PC-9 (cell line): ENCODE data around the gene IVNS1ABP. TPM values are rescaled to one million over a fixed set of nuclear protein-coding genes. Genes with fewer than 3 reads are reported as not detected.

Source experiments
- BruUV-seq: library from RNA; stranded (reverse); fragments of 400-500 nt; replicated peaks from 2 replicates; lab custom pipeline; 2021; lab: Mats Ljungman, UMichigan
- CTCF ChIA-PET: fragments of 300-600 bp; sonication (Branson Sonifier 250); formaldehyde crosslinking; loops from one replicate; lab custom pipeline; 2022; ENCODE audit warnings: antibody characterized with exemption; lab: Charles Lee
- POLR2A ChIA-PET: fragments of 300-600 bp; sonication (Branson Sonifier 250); formaldehyde crosslinking; loops from one replicate; lab custom pipeline; 2022; ENCODE audit warnings: antibody characterized with exemption; ENCODE audit not compliant: unreplicated experiment; lab: Charles Lee
- DNase-seq, 2 experiments: peaks; one replicate each; pipeline versions ENCODE4 v3.0.0 to v3.0.0-alpha.2; 2015 to 2022; ENCODE audit warnings: mixed read lengths in 1 of 2
- H2AFZ ChIP-seq: fragments of 200-600 bp; sonication (generic); 2 replicates; pipeline ENCODE4 v1.8.1; 2017; ENCODE audit warnings: antibody characterized with exemption
- H3F3A ChIP-seq: fragments of 200-600 bp; sonication (generic); 2 replicates; pipeline ENCODE4 v1.8.1; 2017; ENCODE audit warnings: antibody characterized with exemption, mild to moderate bottlenecking, low read depth; ENCODE audit not compliant: insufficient read depth
- H3K27ac ChIP-seq: fragments of 200-600 bp; sonication (generic); 2 replicates; pipeline ENCODE4 v1.6.1; 2016; ENCODE audit warnings: mixed run types
- H3K27me3 ChIP-seq: fragments of 200-600 bp; sonication (generic); 2 replicates; pipeline ENCODE4 v1.6.1; 2016; ENCODE audit warnings: low read depth, mixed run types; ENCODE audit not compliant: insufficient read depth
- H3K36me3 ChIP-seq: fragments of 200-600 bp; sonication (generic); 2 replicates; pipeline ENCODE4 v1.6.1; 2016; ENCODE audit warnings: low read depth, mixed run types
- H3K4me1 ChIP-seq: fragments of 200-600 bp; sonication (generic); replicated peaks from 2 replicates; pipeline ENCODE4 v1.6.1; 2016; ENCODE audit warnings: mixed run types; ENCODE audit not compliant: insufficient read depth
- H3K4me2 ChIP-seq: fragments of 200-600 bp; sonication (generic); 2 replicates; pipeline ENCODE4 v1.6.1; 2017; ENCODE audit warnings: mixed run types
- H3K4me3 ChIP-seq: fragments of 200-600 bp; sonication (generic); 2 replicates; pipeline ENCODE4 v1.6.1; 2016; ENCODE audit warnings: mixed run types
- H3K79me2 ChIP-seq: fragments of 200-600 bp; sonication (generic); 2 replicates; pipeline ENCODE4 v1.6.1; 2017; ENCODE audit warnings: low read depth, mixed run types
- H3K9me2 ChIP-seq: fragments of 200-600 bp; sonication (generic); 2 replicates; pipeline ENCODE4 v1.8.1; 2017; ENCODE audit warnings: mild to moderate bottlenecking; ENCODE audit not compliant: insufficient read depth
- H3K9me3 ChIP-seq: fragments of 200-600 bp; sonication (generic); 2 replicates; pipeline ENCODE4 v1.8.1; 2016; ENCODE audit warnings: low read depth; ENCODE audit not compliant: insufficient read depth
- H4K20me1 ChIP-seq: fragments of 200-600 bp; sonication (generic); 2 replicates; pipeline ENCODE4 v1.8.1; 2017; ENCODE audit not compliant: insufficient read depth
- CTCF ChIP-seq: fragments of 200-600 bp; sonication (generic); conservative IDR thresholded peaks from 2 replicates; pipeline ENCODE4 v1.6.1; 2017; ENCODE audit warnings: mixed run types, antibody characterized with exemption, mild to moderate bottlenecking, moderate library complexity
- EZH2 ChIP-seq: fragments of 200-600 bp; sonication (generic); IDR thresholded peaks from 2 replicates; pipeline ENCODE4 v1.8.0; 2017; ENCODE audit warnings: antibody characterized with exemption, low read depth
- intact Hi-C: fragments of 100-400 bp; cut with micrococcal nuclease; formaldehyde crosslinking; loops from one replicate; pipeline ENCODE4 v1.10.0; 2022; ENCODE audit not compliant: unreplicated experiment
- total RNA-seq: library from RNA; stranded (reverse); gene quantifications from 2 replicates; pipeline ENCODE4 v1.2.3, GENCODE V29; 2021

Gene IVNS1ABP
- total RNA-seq, 1 experiment from 2014 or later, result 38.8 TPM

DNA sequence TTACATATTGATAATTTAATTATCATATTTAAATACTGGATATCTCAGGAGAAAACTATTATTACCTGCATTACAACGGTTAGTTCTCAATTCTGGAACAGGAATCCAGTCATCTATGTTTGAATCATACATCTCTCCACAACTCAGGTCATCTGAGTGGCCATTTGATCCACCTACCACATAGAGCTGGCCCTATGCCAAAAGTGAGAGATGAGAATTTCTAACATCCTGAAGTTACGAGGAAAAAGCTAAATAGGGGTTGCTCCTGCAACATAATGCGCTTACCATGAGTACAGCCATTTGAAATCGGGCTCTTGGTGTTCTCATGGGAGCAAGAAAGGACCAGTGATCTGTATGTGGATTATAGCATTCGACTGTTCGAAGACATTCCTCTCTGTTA lies 16.9 kb downstream of the IVNS1ABP start:
- Histone ChIP-seq H4K20me1 (no peaks in the 10 kb centered on the region; the same call in 1 of the 2 replicates), H3K79me2 (no peaks in the 10 kb centered on the region), H3K9me3 (no peaks in the 10 kb centered on the region), H3K4me2 (no peak overlapping the region), H3K4me1 (no peaks in the 10 kb centered on the region), H3K9me2 (no peaks in the 10 kb centered on the region), H3K36me3 (peaks cover 38% of the 10 kb centered on the region), H2AFZ (no peak overlapping the region), H3F3A (0 out of 2 replicates have a peak, but pooled peaks cover 3% of the 10 kb centered on the region), H3K4me3 (no peak overlapping the region), H3K27ac (no peak overlapping the region), H3K27me3 (no peaks in the 10 kb centered on the region)
- no TSS peak for BruUV-seq
- CTCF ChIA-PET, result no interaction called here
- no peak for TF ChIP-seq EZH2
- no peak for TF ChIP-seq CTCF
- no peak for DNase-seq
- intact Hi-C loops, result no loop called here
- POLR2A ChIA-PET, result no interaction called here

GRCh38 chr1:185297982-185298381 lies 19.1 kb downstream of the IVNS1ABP start:
- no peaks in the 10 kb centered on the region for H3K9me2 ChIP-seq
- no peak for TF ChIP-seq CTCF
- H2AFZ ChIP-seq, result no peak overlapping the region
- POLR2A ChIA-PET, result no interaction called here
- H3F3A ChIP-seq, result 0 out of 2 replicates have a peak, but pooled peaks cover 3% of the 10 kb centered on the region
- H3K27ac ChIP-seq, result no peak overlapping the region
- no peak for DNase-seq
- no peaks in the 10 kb centered on the region for H3K27me3 ChIP-seq
- no peaks in the 10 kb centered on the region for H3K4me1 ChIP-seq
- H3K36me3 ChIP-seq, result peaks cover 27% of the 10 kb centered on the region
- H4K20me1 ChIP-seq, result no peaks in the 10 kb centered on the region
- no TSS peak for BruUV-seq
- CTCF ChIA-PET, result no interaction called here
- no peaks in the 10 kb centered on the region for H3K79me2 ChIP-seq
- intact Hi-C loops, result no loop called here
- H3K9me3 ChIP-seq, result no peaks in the 10 kb centered on the region
- H3K4me3 ChIP-seq, result no peak overlapping the region
- no peak overlapping the region for H3K4me2 ChIP-seq

- H3K4me2 ChIP-seq, result no peak overlapping the region
- H3K27ac ChIP-seq, result no peak overlapping the region
- H2AFZ ChIP-seq, result no peak overlapping the region
- TF ChIP-seq EZH2, result no peak
- TF ChIP-seq CTCF, result no peak
- H3K9me2 ChIP-seq, result no peaks in the 10 kb centered on the region
- intact Hi-C loops, result no loop called here
- no peaks in the 10 kb centered on the region for H3K79me2 ChIP-seq
- ChIA-PET CTCF (no interaction called here), POLR2A (no interaction called here)
- DNase-seq, result no peak
- H3K36me3 ChIP-seq, result peaks cover 9% of the 10 kb centered on the region; the same call in 1 of the 2 replicates
- no peaks in the 10 kb centered on the region for H3K4me1 ChIP-seq
- H3F3A ChIP-seq, result 0 out of 2 replicates have a peak, but pooled peaks cover 3% of the 10 kb centered on the region
- no peaks in the 10 kb centered on the region for H4K20me1 ChIP-seq
- no TSS peak for BruUV-seq
- no peak overlapping the region for H3K4me3 ChIP-seq
- no peaks in the 10 kb centered on the region for H3K9me3 ChIP-seq
- no peaks in the 10 kb centered on the region for H3K27me3 ChIP-seq
These were observed 22.0 kb downstream of the IVNS1ABP start for GRCh38 chr1:185295091-185295490.
